ENCODE data around the gene GPR15LG. TPM values are rescaled to one million over a fixed set of nuclear protein-coding genes. Genes with fewer than 3 reads are reported as not detected.

The GPR15LG gene
- total RNA-seq, 2 donors from 2014 or later, result 515 to 560 TPM

- no peak for DNase-seq
- no peak overlapping the region for H3K4me3 ChIP-seq
- no peaks in the 10 kb centered on the region for H3K9me3 ChIP-seq
- H3K9ac ChIP-seq (ENCODE audit: low read depth in 2 of 2, low read length in 2 of 2), result no peak overlapping the region
- intact Hi-C loops (cut with DNase I), result no loop called here
- TF ChIP-seq CTCF (IDR thresholded peaks at IDR 0.05), result no peak
- no peaks in the 10 kb centered on the region for H3K27me3 ChIP-seq
- H3K27ac ChIP-seq, result no peak overlapping the region
- H3K4me1 ChIP-seq, result no peaks in the 10 kb centered on the region
- no peaks in the 10 kb centered on the region for H3K36me3 ChIP-seq
Measured at GRCh38 chr10:84212014-84212413, 38.4 kb downstream of the GPR15LG start.

GRCh38 chr10:84213076-84213475 lies 39.5 kb downstream of the GPR15LG start:
- H3K27ac ChIP-seq, result no peak overlapping the region
- no peak overlapping the region for H3K4me3 ChIP-seq
- no peaks in the 10 kb centered on the region for H3K27me3 ChIP-seq
- DNase-seq, result no peak
- H3K36me3 ChIP-seq, result no peaks in the 10 kb centered on the region
- H3K9ac ChIP-seq (ENCODE audit: low read depth in 2 of 2, low read length in 2 of 2), result no peak overlapping the region
- no peak for TF ChIP-seq CTCF (IDR thresholded peaks at IDR 0.05)
- H3K9me3 ChIP-seq, result no peaks in the 10 kb centered on the region
- intact Hi-C loops (cut with DNase I), result no loop called here
- H3K4me1 ChIP-seq, result no peaks in the 10 kb centered on the region

- no peaks in the 10 kb centered on the region for H3K27me3 ChIP-seq
- no peaks in the 10 kb centered on the region for H3K36me3 ChIP-seq
- TF ChIP-seq CTCF (IDR thresholded peaks at IDR 0.05), result no peak
- no peaks in the 10 kb centered on the region for H3K9me3 ChIP-seq
- intact Hi-C loops (cut with DNase I), result no loop called here
- no peak for DNase-seq
- H3K4me1 ChIP-seq, result no peaks in the 10 kb centered on the region
- H3K27ac ChIP-seq, result no peak overlapping the region
- H3K4me3 ChIP-seq, result no peak overlapping the region
- no peak overlapping the region for H3K9ac ChIP-seq (ENCODE audit: low read depth in 2 of 2, low read length in 2 of 2)
Measured at GRCh38 chr10:84214046-84214572, 40.5 kb downstream of the GPR15LG start.

GRCh38 chr10:84214612-84215235 lies 41.1 kb downstream of the GPR15LG start:
- no peak overlapping the region for H3K27ac ChIP-seq
- no peak for TF ChIP-seq CTCF (IDR thresholded peaks at IDR 0.05)
- peak; percentile 54 for DNase-seq
- H3K9me3 ChIP-seq, result no peaks in the 10 kb centered on the region
- no peak overlapping the region for H3K4me3 ChIP-seq
- intact Hi-C loops (cut with DNase I), result no loop called here
- H3K36me3 ChIP-seq, result no peaks in the 10 kb centered on the region
- no peaks in the 10 kb centered on the region for H3K4me1 ChIP-seq
- no peak overlapping the region for H3K9ac ChIP-seq (ENCODE audit: low read depth in 2 of 2, low read length in 2 of 2)
- H3K27me3 ChIP-seq, result no peaks in the 10 kb centered on the region

GRCh38 chr10:84216834-84217233 lies 43.2 kb downstream of the GPR15LG start:
- no peak overlapping the region for H3K9ac ChIP-seq (ENCODE audit: low read depth in 2 of 2, low read length in 2 of 2)
- H3K4me3 ChIP-seq, result no peak overlapping the region
- no peaks in the 10 kb centered on the region for H3K36me3 ChIP-seq
- no peaks in the 10 kb centered on the region for H3K9me3 ChIP-seq
- TF ChIP-seq CTCF (IDR thresholded peaks at IDR 0.05), result no peak
- intact Hi-C loops (cut with DNase I), result no loop called here
- no peaks in the 10 kb centered on the region for H3K4me1 ChIP-seq
- H3K27me3 ChIP-seq, result no peaks in the 10 kb centered on the region
- DNase-seq, result no peak
- no peak overlapping the region for H3K27ac ChIP-seq
